A549 (cell line): ENCODE measurements around the gene NLK. TPM values are rescaled to one million over a fixed set of nuclear protein-coding genes. Genes with fewer than 3 reads are reported as not detected.

Source experiments
- ATAC-seq, 2 experiments: fragments of 200-7000 bp in 1 of 2; fragments of >200 bp in 1 of 2; cut with Nextera tagmentation in 1 of 2; cut with Tn5 transposase in 1 of 2; 3 replicates each; pipeline versions ENCODE4 v1.8.0 to v1.9.1; 2018 to 2020; ENCODE audit warnings: mild to moderate bottlenecking in 1 of 2, moderate library complexity in 1 of 2
- CTCF ChIA-PET: fragments of 300-600 bp; sonication (Branson Sonifier 250); formaldehyde crosslinking; extraction: SDS; loops from one replicate; lab custom pipeline; 2021; ENCODE audit warnings: antibody characterized with exemption, inconsistent platforms; lab: Yijun Ruan, JAX
- POLR2A ChIA-PET: fragments of 350-600 bp; formaldehyde crosslinking; extraction: SDS; loops from one replicate; lab custom pipeline; 2021; ENCODE audit warnings: antibody characterized with exemption, inconsistent platforms; lab: Yijun Ruan, JAX
- DNase-seq, 2 experiments: peaks; one replicate each; pipeline versions ENCODE4 v3.0.0 to v3.0.0-alpha.2; 2011 to 2016; ENCODE audit warnings: low read depth in 1 of 2, low spot score in 1 of 2
- FAIRE-seq: peaks from 2 replicates; lab custom pipeline; 2011; peaks lifted over from hg19 to GRCh38; lab: Jason Lieb, UNC
- H3K27ac ChIP-seq, 2 experiments: fragments of >200 bp; sonication (Bioruptor Twin); formaldehyde crosslinking; 3 replicates each; pipeline ENCODE4 v1.5.1; 2016 to 2017
- H3K4me1 ChIP-seq: fragments of >200 bp; sonication (Bioruptor Twin); formaldehyde crosslinking; 3 replicates; pipeline ENCODE4 v1.6.1; 2016
- H3K4me2 ChIP-seq: fragments of >200 bp; sonication (Bioruptor Twin); formaldehyde crosslinking; 3 replicates; pipeline ENCODE4 v1.6.1; 2016
- H3K4me3 ChIP-seq: fragments of >200 bp; sonication (Bioruptor Twin); formaldehyde crosslinking; 3 replicates; pipeline ENCODE4 v1.5.1; 2016
- H3K9me3 ChIP-seq: fragments of >200 bp; sonication (Bioruptor Twin); formaldehyde crosslinking; 3 replicates; pipeline ENCODE4 v1.6.1; 2016
- BCL3 ChIP-seq: fragments of >200 bp; sonication (Bioruptor Twin); formaldehyde crosslinking; IDR thresholded peaks from 3 replicates; pipeline ENCODE4 v1.6.1; 2016
- CBX2 ChIP-seq: fragments of 200-600 bp; sonication (generic); IDR thresholded peaks from 2 replicates; pipeline ENCODE4 v1.6.1; 2016; ENCODE audit warnings: low read depth, mild to moderate bottlenecking, borderline replicate concordance
- ELK1 ChIP-seq: fragments of 150-350 bp; IDR thresholded peaks from 2 replicates; pipeline ENCODE4 v1.6.1; 2014; ENCODE audit warnings: low read depth, mild to moderate bottlenecking, low read length
- EP300 ChIP-seq, 2 experiments: fragments of >200 bp; sonication (Bioruptor Twin); formaldehyde crosslinking; IDR thresholded peaks; 2 replicates in 1 of 2; 3 replicates in 1 of 2; pipeline ENCODE4 v1.6.1; 2016 to 2017
- FOSB ChIP-seq: fragments of 250-450 bp; sonication (Bioruptor Pico); IDR thresholded peaks from 2 replicates; pipeline ENCODE4 v1.5.0; 2020; ENCODE audit warnings: mild to moderate bottlenecking, moderate library complexity
- GATA3 ChIP-seq: IDR thresholded peaks from 2 replicates; pipeline ENCODE4 v1.6.1; 2012; ENCODE audit warnings: borderline replicate concordance
- HES2 ChIP-seq: fragments of >200 bp; sonication (Bioruptor Twin); formaldehyde crosslinking; IDR thresholded peaks from 2 replicates; pipeline ENCODE4 v1.6.1; 2016
- HMGXB4 ChIP-seq: fragments of 250-450 bp; sonication (Bioruptor Pico); IDR thresholded peaks from 2 replicates; pipeline ENCODE4 v1.5.0; 2021; ENCODE audit warnings: mild to moderate bottlenecking, moderate library complexity, borderline replicate concordance
- HOXB5 ChIP-seq: fragments of 250-450 bp; sonication (Bioruptor Pico); IDR thresholded peaks from 2 replicates; pipeline ENCODE4 v1.5.0; 2020; ENCODE audit warnings: mild to moderate bottlenecking, moderate library complexity
- KDM5A ChIP-seq: fragments of 200-600 bp; sonication (generic); IDR thresholded peaks from 2 replicates; pipeline ENCODE4 v1.6.1; 2016; ENCODE audit warnings: antibody characterized with exemption, mild to moderate bottlenecking
- MYC ChIP-seq: IDR thresholded peaks from 2 replicates; pipeline ENCODE4 v1.6.1; 2012; ENCODE audit warnings: mild to moderate bottlenecking, inconsistent platforms, low read length, improper control_type of control experiment, borderline replicate concordance
- NFE2L2 ChIP-seq: fragments of 150-350 bp; conservative IDR thresholded peaks from 2 replicates; pipeline ENCODE4 v1.6.1; 2014; ENCODE audit warnings: low read length
- NPAS2 ChIP-seq: fragments of 250-450 bp; sonication (Bioruptor Pico); IDR thresholded peaks from 2 replicates; pipeline ENCODE4 v1.8.0; 2022; ENCODE audit warnings: mild to moderate bottlenecking, moderate library complexity, borderline replicate concordance
- PBX3 ChIP-seq: IDR thresholded peaks from 2 replicates; pipeline ENCODE4 v1.6.1; 2012
- RAD21 ChIP-seq, 2 experiments: fragments of >200 bp in 1 of 2; sonication (Bioruptor Twin) in 1 of 2; formaldehyde crosslinking in 1 of 2; IDR thresholded peaks in 1 of 2; conservative IDR thresholded peaks in 1 of 2; 2 replicates in 1 of 2; 3 replicates in 1 of 2; pipeline ENCODE4 v1.6.1; 2012 to 2018; ENCODE audit warnings: inconsistent platforms in 1 of 2
- REST ChIP-seq: fragments of 200-600 bp; sonication (generic); IDR thresholded peaks from 2 replicates; pipeline ENCODE4 v1.6.1; 2016; ENCODE audit warnings: antibody characterized with exemption, mild to moderate bottlenecking, moderate library complexity
- RFX5 ChIP-seq: fragments of 450-650 bp; IDR thresholded peaks from 2 replicates; pipeline ENCODE4 v1.7.1; 2014; ENCODE audit warnings: antibody characterized with exemption, mild to moderate bottlenecking, moderate library complexity
- TFCP2L1 ChIP-seq: fragments of 250-450 bp; sonication (Bioruptor Pico); IDR thresholded peaks from 2 replicates; pipeline ENCODE4 v1.5.0; 2021; ENCODE audit warnings: mild to moderate bottlenecking
- TP53 ChIP-seq: fragments of 250-450 bp; sonication (Bioruptor Pico); IDR thresholded peaks from 2 replicates; pipeline ENCODE4 v1.5.0; 2021; ENCODE audit warnings: mild to moderate bottlenecking, moderate library complexity
- USF2 ChIP-seq: fragments of 450-650 bp; IDR thresholded peaks from 2 replicates; pipeline ENCODE4 v1.6.1; 2014; ENCODE audit warnings: antibody characterized with exemption
- ZC3H11A ChIP-seq: fragments of 450-650 bp; IDR thresholded peaks from 2 replicates; pipeline ENCODE4 v1.6.1; 2014; ENCODE audit warnings: antibody characterized with exemption, mild to moderate bottlenecking
- ZFP36 ChIP-seq: fragments of 450-650 bp; IDR thresholded peaks from 2 replicates; pipeline ENCODE4 v1.6.1; 2014; ENCODE audit warnings: borderline replicate concordance; ENCODE audit not compliant: partially characterized antibody
- WGBS: methylation state at CpG from one replicate; pipeline ENCODE4 v1.1.6; 2017; ENCODE audit errors: missing lambda C conversion rate; 5-methylcytosine and 5-hydroxymethylcytosine counted together
- polyA plus RNA-seq, 4 experiments: library from polyadenylated mRNA; depleted of rRNA in 3 of 4; stranded (reverse); fragments of >200 nt; fragmentation: RNase III in 1 of 4; extraction: RNeasy Plus Mini Kit Qiagen cat#74134 plus additional on column Dnase treatment in 1 of 4; gene quantifications; 2 replicates in 3 of 4; 3 replicates in 1 of 4; pipeline ENCODE4 v1.2.3, GENCODE V29; 2011 to 2017

The NLK gene
- polyA plus RNA-seq, 2 of the 4 experiments (the other 2 are of a cell fraction) = 11.8 to 26.5 TPM

- CTCF ChIA-PET = interaction anchor here (0.8 to 1.6 kb wide), 3 partner anchors 9 to 35 kb away, joined by 3 to 5 read pairs (median 3); no protein-coding TSS in a partner anchor
- ATAC-seq (no peak), FAIRE-seq (peak; percentile 96), DNase-seq (no peak)
- 88% methylated on average over 3 of the region's 3 CpGs for WGBS
- Histone ChIP-seq H3K4me2 (no peak overlapping the region), H3K27ac (no peak overlapping the region), H3K9me3 (no peaks in the 10 kb centered on the region), H3K4me1 (peaks cover 4% of the 10 kb centered on the region; the same call in 1 of the 3 replicates), H3K4me3 (no peak overlapping the region)
- POLR2A ChIA-PET = no interaction called here
- no peak for TF ChIP-seq HOXB5 (CRISPR knock-in tag)
- TF ChIP-seq FOSB (CRISPR knock-in tag) = no peak
- no peak for TF ChIP-seq HES2
- TF ChIP-seq BCL3 = no peak
- TF ChIP-seq HMGXB4 (CRISPR knock-in tag) = no peak
- TF ChIP-seq GATA3 = no peak
- TF ChIP-seq RAD21 (conservative IDR thresholded peaks at IDR 0.05 in 1 of 2, IDR thresholded peaks at IDR 0.05 in 1 of 2) = no peak
- TF ChIP-seq EP300 (IDR thresholded peaks at IDR 0.05) = no peak
- TF ChIP-seq RFX5 = no peak
- TF ChIP-seq TFCP2L1 (CRISPR knock-in tag) = no peak
- no peak for TF ChIP-seq NPAS2 (CRISPR knock-in tag)
- TF ChIP-seq MYC = no peak
- no peak for TF ChIP-seq KDM5A
- TF ChIP-seq ELK1 = no peak
- no peak for TF ChIP-seq REST
These were observed 98.8 kb downstream of the NLK start for GRCh38 chr17:28141313-28141712.

- TF ChIP-seq CBX2 (no peak), USF2 (no peak), ZC3H11A (no peak), TFCP2L1 (CRISPR knock-in tag) (no peak), KDM5A (no peak), HMGXB4 (CRISPR knock-in tag) (no peak), TP53 (CRISPR knock-in tag) (no peak), NFE2L2 (no peak), ZFP36 (no peak), PBX3 (no peak)
- ChIA-PET POLR2A (no interaction called here), CTCF (interaction anchor here (0.8 to 1.6 kb wide), 3 partner anchors 9 to 34 kb away, joined by 3 to 5 read pairs (median 3); no protein-coding TSS in a partner anchor)
- DNase-seq (no peak), FAIRE-seq (no peak), ATAC-seq (no peak)
- H3K4me3 ChIP-seq = no peak overlapping the region
- no peak overlapping the region for H3K4me2 ChIP-seq
- 90% methylated on average over 1 of the region's 1 CpG for WGBS
- H3K27ac ChIP-seq = no peak overlapping the region
- no peaks in the 10 kb centered on the region for H3K9me3 ChIP-seq
- H3K4me1 ChIP-seq = peaks cover 4% of the 10 kb centered on the region; the same call in 1 of the 3 replicates
These were observed 99.3 kb downstream of the NLK start for GRCh38 chr17:28141773-28142172.
